HCT116 (cell line): ENCODE data around the gene PLBD2. TPM values are rescaled to one million over a fixed set of nuclear protein-coding genes. Genes with fewer than 3 reads are reported as not detected.

Experiments used
- ATAC-seq: fragments of 200-7000 bp; cut with Tn5 transposase; 2 replicates; pipeline ENCODE4 v1.9.1; 2020; ENCODE audit warnings: mild to moderate bottlenecking, moderate library complexity
- BruUV-seq: library from RNA; stranded (reverse); fragments of 400-500 nt; replicated peaks from 2 replicates; lab custom pipeline; 2021; lab: Mats Ljungman, UMichigan
- CTCF ChIA-PET: fragments of 300-600 bp; sonication (Branson Sonifier 250); formaldehyde crosslinking; loops from one replicate; lab custom pipeline; 2021; ENCODE audit warnings: antibody characterized with exemption; lab: Charles Lee
- POLR2A ChIA-PET: fragments of 300-600, 350-600 bp; sonication (Branson Sonifier 250); formaldehyde crosslinking; loops from one replicate; lab custom pipeline; 2021; ENCODE audit warnings: antibody characterized with exemption; lab: Charles Lee
- RAD21 ChIA-PET, 2 experiments: fragments of 300-600 bp; sonication (Branson Sonifier 250); formaldehyde crosslinking; loops; one replicate each; lab custom pipeline; 2023; ENCODE audit warnings: low total read pairs in 2 of 2; ENCODE audit not compliant: uncharacterized antibody in 2 of 2, unreplicated experiment in 2 of 2, low non-redundant PET in 1 of 2; lab: Charles Lee
- DNase-seq: peaks from one replicate; pipeline ENCODE4 v3.0.0-alpha.2; 2010; ENCODE audit warnings: low read depth, low spot score
- H2AFZ ChIP-seq: fragments of 200-600 bp; shearing (Covaris generic), sonication (generic); 2 replicates; pipeline ENCODE4 v1.6.1; 2017; ENCODE audit warnings: low read depth, mixed run types, mixed read lengths, antibody characterized with exemption, low read length; ENCODE audit not compliant: poor library complexity, severe bottlenecking
- H3K27ac ChIP-seq: 2 replicates; pipeline ENCODE4 v1.5.1; 2012; ENCODE audit warnings: low read depth, low read length
- H3K27me3 ChIP-seq: fragments of 200-600 bp; sonication (generic); 2 replicates; pipeline ENCODE4 v1.6.1; 2016; ENCODE audit warnings: mixed run types, low read length, mixed read lengths; ENCODE audit not compliant: insufficient read depth
- H3K36me3 ChIP-seq, 2 experiments: fragments of 200-500 bp in 1 of 2; fragments of 200-600 bp in 1 of 2; sonication (Bioruptor generic) in 1 of 2; sonication (generic) in 1 of 2; 2 replicates each; pipeline versions ENCODE4 v1.5.1 to v1.6.1; 2014 to 2016; ENCODE audit warnings: low read length in 2 of 2, inconsistent platforms in 1 of 2, mixed read lengths in 1 of 2, mixed run types in 1 of 2; ENCODE audit not compliant: insufficient read depth in 2 of 2, control insufficient read depth in 1 of 2
- H3K4me1 ChIP-seq, 2 experiments: fragments of 200-600 bp in 1 of 2; sonication (generic) in 1 of 2; 2 replicates each; pipeline versions ENCODE4 v1.5.1 to v1.6.1; 2012 to 2017; ENCODE audit warnings: low read length in 2 of 2, inconsistent platforms in 1 of 2, mild to moderate bottlenecking in 1 of 2, mixed read lengths in 1 of 2, mixed run types in 1 of 2, moderate library complexity in 1 of 2; ENCODE audit not compliant: insufficient read depth in 2 of 2, control insufficient read depth in 1 of 2
- H3K4me2 ChIP-seq: fragments of 200-600 bp; sonication (generic); 2 replicates; pipeline ENCODE4 v1.6.1; 2017; ENCODE audit warnings: mixed run types, low read length, mixed read lengths
- H3K4me3 ChIP-seq, 2 experiments: fragments of 200-600 bp in 1 of 2; sonication (generic) in 1 of 2; replicated peaks in 1 of 2; 2 replicates each; pipeline ENCODE4 v1.5.1; 2011 to 2016; ENCODE audit warnings: low read length in 2 of 2, control low read depth in 1 of 2, low read depth in 1 of 2, mild to moderate bottlenecking in 1 of 2, mixed read lengths in 1 of 2, mixed run types in 1 of 2
- H3K79me2 ChIP-seq: fragments of 200-600 bp; sonication (generic); 2 replicates; pipeline ENCODE4 v1.6.1; 2017; ENCODE audit warnings: mild to moderate bottlenecking, mixed run types, low read length, moderate library complexity, mixed read lengths; ENCODE audit not compliant: insufficient read depth
- H3K9ac ChIP-seq: fragments of 200-600 bp; sonication (generic); 2 replicates; pipeline ENCODE4 v1.6.1; 2016; ENCODE audit warnings: low read length, mixed read lengths
- H3K9me2 ChIP-seq: fragments of 200-600 bp; sonication (generic), shearing (Covaris generic); 2 replicates; pipeline ENCODE4 v1.6.1; 2017; ENCODE audit warnings: mixed run types, mild to moderate bottlenecking, moderate library complexity; ENCODE audit not compliant: insufficient read depth
- H3K9me3 ChIP-seq, 2 experiments: fragments of 200-500 bp in 1 of 2; fragments of 200-600 bp in 1 of 2; sonication (Bioruptor generic) in 1 of 2; sonication (generic) in 1 of 2; 2 replicates each; pipeline ENCODE4 v1.6.1; 2014 to 2017; ENCODE audit warnings: low read length in 2 of 2, mixed read lengths in 2 of 2, inconsistent platforms in 1 of 2, low read depth in 1 of 2, mild to moderate bottlenecking in 1 of 2, mixed run types in 1 of 2, moderate library complexity in 1 of 2; ENCODE audit not compliant: control insufficient read depth in 1 of 2, insufficient read depth in 1 of 2
- H4K20me1 ChIP-seq: fragments of 200-600 bp; sonication (generic), shearing (Covaris generic); 2 replicates; pipeline ENCODE4 v1.6.1; 2017; ENCODE audit warnings: mixed run types, mild to moderate bottlenecking, moderate library complexity; ENCODE audit not compliant: insufficient read depth
- CTCF ChIP-seq, 3 experiments: fragments of 200-600 bp in 1 of 3; sonication (generic) in 1 of 3; IDR thresholded peaks in 2 of 3; conservative IDR thresholded peaks in 1 of 3; 2 replicates each; pipeline ENCODE4 v1.5.1; 2012 to 2017; ENCODE audit warnings: low read depth in 2 of 3, low read length in 2 of 3, antibody characterized with exemption in 1 of 3, borderline replicate concordance in 1 of 3, control low read depth in 1 of 3, mild to moderate bottlenecking in 1 of 3, mixed read lengths in 1 of 3, mixed run types in 1 of 3, moderate library complexity in 1 of 3; ENCODE audit not compliant: insufficient read depth in 1 of 3
- EGR1 ChIP-seq: IDR thresholded peaks from 2 replicates; pipeline ENCODE4 v1.6.1; 2012; ENCODE audit warnings: low read depth
- ELF1 ChIP-seq: IDR thresholded peaks from 2 replicates; pipeline ENCODE4 v1.6.1; 2012; ENCODE audit warnings: low read depth, borderline replicate concordance
- MAX ChIP-seq: IDR thresholded peaks from 2 replicates; pipeline ENCODE4 v1.6.1; 2012
- SRF ChIP-seq: IDR thresholded peaks from 2 replicates; pipeline ENCODE4 v1.6.1; 2012; ENCODE audit warnings: low read depth
- YY1 ChIP-seq: IDR thresholded peaks from 2 replicates; pipeline ENCODE4 v1.6.1; 2011; ENCODE audit warnings: low read length, low read depth, moderate library complexity, mild to moderate bottlenecking; ENCODE audit not compliant: insufficient replicate concordance; ENCODE audit errors: extremely low read depth
- ZNF274 ChIP-seq: fragments of 200-500 bp; sonication (Bioruptor generic); IDR thresholded peaks from 2 replicates; pipeline ENCODE4 v1.6.1; 2014; ENCODE audit warnings: mild to moderate bottlenecking, low read depth, low read length, inconsistent platforms
- intact Hi-C: fragments of 100-400 bp; cut with micrococcal nuclease; formaldehyde crosslinking; loops from 2 replicates; pipeline ENCODE4 v1.10.0; 2022
- total RNA-seq: library from RNA; stranded (reverse); gene quantifications from one replicate; pipeline ENCODE4 v1.2.1, GENCODE V29; 2021; ENCODE audit not compliant: unreplicated experiment

PLBD2 gene
- total RNA-seq, 1 experiment from 2014 or later: 45.0 TPM

GRCh38 chr12:113330505-113330904 is 27.9 kb upstream of the PLBD2 start:
- no TSS peak for BruUV-seq
- ATAC-seq: no peak

GRCh38 chr12:113332688-113333417 is 25.5 kb upstream of the PLBD2 start:
- Histone ChIP-seq H3K27ac (no peak overlapping the region), H3K36me3 (peaks cover 0 to 11% of the 10 kb centered on the region in 2 experiments; a peak in 2 of 4 replicates), H3K4me3 (no peak overlapping the region), H4K20me1 (no peaks in the 10 kb centered on the region), H3K79me2 (peaks cover 21% of the 10 kb centered on the region), H3K27me3 (no peaks in the 10 kb centered on the region), H3K9me3 (no peaks in the 10 kb centered on the region), H3K9me2 (no peaks in the 10 kb centered on the region), H3K9ac (no peak overlapping the region), H2AFZ (no peak overlapping the region), H3K4me2 (peak overlapping the region; percentile 93), H3K4me1 (peaks cover 4 to 22% of the 10 kb centered on the region in 2 experiments; a peak in 3 of 4 replicates)
- DNase-seq (no peak), ATAC-seq (no peak)
- TF ChIP-seq MAX (no peak), ELF1 (no peak), CTCF (IDR thresholded peaks at IDR 0.05 in 2 of 3, conservative IDR thresholded peaks at IDR 0.05 in 1 of 3; ENCODE audit: borderline replicate concordance in 1 of 3, insufficient read depth in 1 of 3, low read depth in 2 of 3, low read length in 2 of 3) (no peak), SRF (no peak)
- RAD21 ChIA-PET: no interaction called here
- intact Hi-C loops: loop anchor here (10.0 kb wide), 1 partner anchor 138 kb away; no protein-coding TSS in a partner anchor
- CTCF ChIA-PET: no interaction called here
- POLR2A ChIA-PET: no interaction called here
- BruUV-seq: no TSS peak

More at GRCh38 chr12:113330505-113330904, 27.9 kb upstream of the PLBD2 start:
- Histone ChIP-seq H4K20me1 (no peaks in the 10 kb centered on the region), H3K27ac (no peak overlapping the region), H3K27me3 (no peaks in the 10 kb centered on the region), H3K9me2 (no peaks in the 10 kb centered on the region)
- RAD21 ChIA-PET: no interaction called here
- intact Hi-C loops: loop anchor here (10.0 kb wide), 1 partner anchor 136 kb away; no protein-coding TSS in a partner anchor
- no peak for TF ChIP-seq ZNF274
- no peak for TF ChIP-seq EGR1
- no peak for TF ChIP-seq YY1
- TF ChIP-seq, all 23 proteins: peak for 0
- no peak for DNase-seq
- Histone ChIP-seq H3K79me2 (peaks cover 21% of the 10 kb centered on the region), H3K4me3 (no peak overlapping the region), H3K4me1 (peaks cover 4 to 16% of the 10 kb centered on the region in 2 experiments; a peak in 3 of 4 replicates), H2AFZ (no peak overlapping the region), H3K4me2 (no peak overlapping the region), H3K36me3 (peaks cover 0 to 11% of the 10 kb centered on the region in 2 experiments; a peak in 2 of 4 replicates), H3K9ac (no peak overlapping the region), H3K9me3 (no peaks in the 10 kb centered on the region)
- POLR2A ChIA-PET: no interaction called here
- CTCF ChIA-PET: no interaction called here
